ENCODE data around the gene MAPRE3. TPM values are rescaled to one million over a fixed set of nuclear protein-coding genes. Genes with fewer than 3 reads are reported as not detected.

MAPRE3 gene
- total RNA-seq, 2 experiments from 2014 or later = 1.6 to 1.7 TPM

GRCh38 chr2:26941486-26941885 is 29.0 kb upstream of the MAPRE3 start:
- ATAC-seq = no peak
- POLR2A ChIA-PET = interaction anchor here (1.0 kb wide), 1 partner anchor 8 kb away, joined by 4 read pairs; no protein-coding TSS in a partner anchor
- H3K9me3 Mint-ChIP-seq = no peaks in the 10 kb centered on the region

GRCh38 chr2:26942543-26943295 is 27.7 kb upstream of the MAPRE3 start:
- H3K4me1 Mint-ChIP-seq (ENCODE audit: low read depth) = peaks cover 2% of the 10 kb centered on the region
- H3K27ac Mint-ChIP-seq = no peak overlapping the region
- TF ChIP-seq CTCF (IDR thresholded peaks at IDR 0.05) = peak; percentile 86
- H3K36me3 Mint-ChIP-seq (ENCODE audit: low read depth) = no peaks in the 10 kb centered on the region
- H3K4me3 Mint-ChIP-seq = no peak overlapping the region
- DNase-seq (peak; percentile 84), ATAC-seq (peak; percentile 69)
- intact Hi-C loops (cut with micrococcal nuclease) = loop anchor here (2.0 kb wide), 1 partner anchor 96 kb away; no protein-coding TSS in a partner anchor
- POLR2A ChIA-PET = interaction anchor here (0.9 kb wide), 1 partner anchor 81 kb away, joined by 3 read pairs; no protein-coding TSS in a partner anchor
- peaks cover 5% of the 10 kb centered on the region for H3K27me3 Mint-ChIP-seq
- CTCF ChIA-PET = interaction anchor here (0.6 to 9.5 kb wide), 28 partner anchors 9 to 360 kb away, joined by 3 to 156 read pairs (median 4); partner anchors contain the start of gene DPYSL5
- no peaks in the 10 kb centered on the region for H3K9me3 Mint-ChIP-seq

More at GRCh38 chr2:26941486-26941885, 29.0 kb upstream of the MAPRE3 start:
- intact Hi-C loops (cut with micrococcal nuclease) = no loop called here
- CTCF ChIA-PET = interaction anchor here (0.7 to 9.5 kb wide), 6 partner anchors 16 to 95 kb away, joined by 3 to 156 read pairs (median 7); partner anchors contain the start of gene DPYSL5
- peak; percentile 12 for DNase-seq
- no peak for TF ChIP-seq CTCF (IDR thresholded peaks at IDR 0.05)
- Mint-ChIP-seq H3K27ac (no peak overlapping the region), H3K27me3 (peaks cover 5% of the 10 kb centered on the region), H3K4me1 (ENCODE audit: low read depth) (peaks cover 2% of the 10 kb centered on the region), H3K36me3 (ENCODE audit: low read depth) (no peaks in the 10 kb centered on the region), H3K4me3 (no peak overlapping the region)

- Mint-ChIP-seq H3K36me3 (ENCODE audit: low read depth) (no peaks in the 10 kb centered on the region), H3K27me3 (peaks cover 9% of the 10 kb centered on the region), H3K4me1 (ENCODE audit: low read depth) (peaks cover 2% of the 10 kb centered on the region), H3K9me3 (no peaks in the 10 kb centered on the region), H3K4me3 (no peak overlapping the region), H3K27ac (no peak overlapping the region)
- TF ChIP-seq CTCF (IDR thresholded peaks at IDR 0.05) = no peak
- POLR2A ChIA-PET = no interaction called here
- ATAC-seq (no peak), DNase-seq (no peak)
- intact Hi-C loops (cut with micrococcal nuclease) = no loop called here
- CTCF ChIA-PET = interaction anchor here (1.1 to 9.5 kb wide), 2 partner anchors 23 to 100 kb away, joined by 4 to 156 read pairs; partner anchors contain the start of gene DPYSL5
Measured at GRCh38 chr2:26945991-26946750, 24.3 kb upstream of the MAPRE3 start.

DNA sequence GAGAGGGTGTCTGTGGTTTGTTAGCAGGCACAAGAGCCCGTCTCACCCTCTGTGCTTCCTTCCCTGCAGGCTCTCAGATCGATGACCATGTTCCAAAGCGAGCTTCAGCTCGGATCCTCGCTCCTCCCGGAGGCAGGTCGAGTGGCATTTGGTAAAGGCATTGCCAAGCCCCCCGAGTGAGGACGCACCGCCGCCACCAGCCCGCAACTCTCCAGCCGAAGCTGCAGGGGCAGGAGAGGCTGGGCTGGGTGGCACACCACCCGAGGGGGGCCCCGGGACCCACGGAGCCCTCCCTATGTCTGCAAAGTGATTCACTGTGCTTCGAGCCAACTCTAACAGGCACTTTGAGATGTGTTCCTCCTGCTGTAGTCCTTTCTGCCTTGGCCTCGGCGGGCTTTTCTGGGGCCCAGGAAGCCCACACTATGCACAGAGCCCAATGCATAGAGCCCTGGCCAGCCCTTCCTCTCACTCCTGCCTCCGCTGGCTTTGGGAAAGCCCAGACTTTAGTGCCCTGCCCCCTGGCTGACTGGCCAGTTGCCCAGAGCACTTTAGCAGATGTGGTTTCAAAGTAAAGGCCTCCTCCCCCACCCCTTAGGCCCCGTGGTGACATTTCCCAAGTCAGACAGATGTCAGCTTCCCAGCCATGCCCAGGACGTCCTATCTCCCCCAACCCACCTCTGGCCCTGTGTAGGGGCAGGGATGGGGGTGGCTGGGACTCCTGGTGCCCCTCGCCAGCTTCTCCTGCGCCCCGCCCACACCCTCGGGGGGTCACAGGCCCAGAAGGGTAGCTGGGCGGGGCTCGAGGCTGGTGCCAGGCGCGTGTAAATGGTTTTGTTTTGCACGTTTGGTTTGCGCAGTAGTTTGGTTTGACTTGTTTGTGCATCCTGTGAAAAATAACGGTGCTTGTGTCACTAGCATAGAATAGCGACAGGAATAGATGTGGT is 23.3 kb upstream of the MAPRE3 start:
- peaks cover 2% of the 10 kb centered on the region for H3K4me1 Mint-ChIP-seq (ENCODE audit: low read depth)
- no peak for DNase-seq
- CTCF ChIA-PET = interaction anchor here (9.5 kb wide), 1 partner anchor 101 kb away, joined by 156 read pairs; the partner anchor contains the start of gene DPYSL5
- H3K27ac Mint-ChIP-seq = no peak overlapping the region
- H3K9me3 Mint-ChIP-seq = no peaks in the 10 kb centered on the region
- H3K27me3 Mint-ChIP-seq = peaks cover 9% of the 10 kb centered on the region
- no peaks in the 10 kb centered on the region for H3K36me3 Mint-ChIP-seq (ENCODE audit: low read depth)
- no peak overlapping the region for H3K4me3 Mint-ChIP-seq
- no peak for ATAC-seq
- POLR2A ChIA-PET = no interaction called here
- no peak for TF ChIP-seq CTCF (IDR thresholded peaks at IDR 0.05)
- intact Hi-C loops (cut with micrococcal nuclease) = no loop called here

All from activated CD8-positive, alpha-beta T cell treated with anti-CD3 and anti-CD28 coated beads for 36 hours (primary cell).